ENCODE measurements around the gene NCOA7.
"Not testable (repeated sequence)": the region's sequence is repeated elsewhere in the genome, so short reads cannot be mapped to it uniquely, and the experiment has no call there.

The NCOA7 gene

GRCh38 chr6:125868252-125868651 is 77.5 kb downstream of the NCOA7 start:
- DNase-seq (ENCODE audit: low read depth in 2 of 2) = no peak

- no peak for DNase-seq (ENCODE audit: low read depth in 2 of 2)
Observed at GRCh38 chr6:125868678-125869395, 78.1 kb downstream of the NCOA7 start.

DNA sequence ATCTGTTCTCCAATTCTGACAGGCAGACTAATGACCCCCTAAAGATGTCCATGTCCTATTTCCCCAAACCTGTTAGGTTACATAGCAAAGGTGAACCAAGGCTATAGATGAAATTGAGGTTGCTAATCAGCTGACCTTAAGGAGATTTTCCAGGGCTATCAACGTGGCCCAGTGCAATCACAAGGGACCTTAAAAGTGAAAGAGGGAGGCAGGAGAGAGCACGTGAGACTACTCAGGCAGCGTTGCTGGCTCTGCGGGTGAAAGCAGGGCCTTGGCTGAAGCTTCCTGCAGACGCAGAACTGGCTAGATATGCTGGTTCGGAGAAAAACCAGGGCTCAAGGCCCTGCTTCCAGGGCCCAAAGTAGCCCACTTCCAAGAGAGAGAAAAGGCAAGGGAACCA is 78.7 kb downstream of the NCOA7 start:
- no peak for DNase-seq (ENCODE audit: low read depth in 2 of 2)

- DNase-seq (ENCODE audit: low read depth in 2 of 2) = no peak
Observed at GRCh38 chr6:125871365-125871764, 80.6 kb downstream of the NCOA7 start.

DNA sequence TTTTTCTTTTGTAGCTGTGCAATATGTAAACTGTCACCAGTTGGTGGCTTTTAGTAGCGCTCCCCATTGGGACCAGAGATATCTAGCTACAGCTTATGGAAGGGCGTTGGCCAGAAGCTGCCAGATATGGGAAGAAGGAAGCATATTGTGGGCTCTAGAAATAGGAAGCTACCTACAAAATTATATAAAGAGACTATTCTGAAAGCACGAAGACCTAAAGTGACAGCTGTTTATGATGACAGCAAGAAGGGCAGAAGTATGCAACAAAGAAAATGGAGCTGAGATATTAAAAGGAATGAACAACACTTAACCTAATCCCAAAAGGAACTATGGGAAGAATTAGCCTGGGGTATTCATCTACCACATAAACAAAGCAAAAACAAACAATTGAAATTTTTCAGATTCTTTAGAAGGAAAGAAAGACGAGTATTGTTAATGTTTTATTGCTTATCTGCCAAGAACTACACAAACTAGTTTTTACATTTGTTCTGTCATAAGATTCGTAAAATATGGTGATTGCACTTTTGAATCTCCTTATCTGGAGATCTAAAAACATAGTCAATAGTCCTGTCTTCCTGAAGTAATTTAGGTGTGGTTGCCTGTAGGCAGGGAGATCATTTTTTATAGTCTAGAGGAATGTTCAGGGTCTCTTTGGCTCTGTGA is 81.6 kb downstream of the NCOA7 start:
- no peak for DNase-seq (ENCODE audit: low read depth in 2 of 2)

DNA sequence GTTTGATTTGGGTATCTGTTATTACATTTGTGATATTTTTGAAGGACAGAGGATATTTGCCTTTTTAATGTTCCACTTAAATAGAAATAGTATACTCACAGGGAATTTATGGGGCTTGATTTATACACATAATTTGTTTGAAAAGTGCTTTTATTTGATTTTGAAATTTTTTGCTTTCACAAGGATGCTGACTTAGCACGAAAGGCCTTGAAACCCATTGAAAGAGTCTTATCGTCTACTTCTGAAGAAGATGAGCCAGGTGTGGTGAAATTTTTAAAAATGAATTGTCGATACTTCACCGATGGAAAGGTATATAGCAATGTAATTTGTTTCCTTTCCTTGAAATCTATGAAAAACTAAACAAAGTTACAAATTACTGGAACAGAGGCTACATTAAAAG is 91.5 kb downstream of the NCOA7 start:
- DNase-seq (ENCODE audit: low read depth in 2 of 2) = no peak

DNA sequence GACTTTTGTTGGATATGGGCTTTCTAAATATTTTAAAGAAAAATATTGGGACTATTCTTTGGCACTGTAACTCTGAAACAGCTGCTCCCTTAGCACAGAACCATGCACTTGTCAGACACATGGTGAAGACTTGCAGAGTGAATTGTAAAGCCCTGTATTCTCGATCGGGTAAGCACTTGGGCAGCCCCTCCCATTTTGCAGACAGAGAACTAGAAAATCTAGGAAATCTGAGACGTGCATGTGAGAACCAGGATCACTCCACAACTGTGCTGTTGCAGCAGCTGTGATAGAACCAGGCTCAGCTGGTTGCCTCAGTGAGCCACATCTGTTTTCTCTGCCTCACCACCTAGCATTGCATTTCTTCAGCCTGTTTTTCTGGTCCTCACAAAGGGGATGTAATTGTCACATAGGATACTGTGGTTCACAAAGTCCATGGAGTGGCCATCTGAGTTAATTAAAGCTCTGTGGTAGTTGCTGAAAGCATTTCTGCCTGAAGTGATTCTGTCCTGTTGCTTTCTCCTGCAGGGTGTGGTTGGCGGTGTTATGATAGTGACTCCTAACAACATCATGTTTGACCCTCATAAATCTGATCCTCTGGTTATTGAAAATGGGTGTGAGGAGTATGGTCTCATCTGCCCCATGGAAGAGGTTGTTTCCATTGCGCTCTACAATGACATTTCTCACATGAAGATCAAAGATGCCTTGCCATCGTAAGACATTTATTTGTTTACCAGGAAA is 94.0 kb downstream of the NCOA7 start:
- DNase-seq (ENCODE audit: low read depth in 2 of 2) = no peak

DNA sequence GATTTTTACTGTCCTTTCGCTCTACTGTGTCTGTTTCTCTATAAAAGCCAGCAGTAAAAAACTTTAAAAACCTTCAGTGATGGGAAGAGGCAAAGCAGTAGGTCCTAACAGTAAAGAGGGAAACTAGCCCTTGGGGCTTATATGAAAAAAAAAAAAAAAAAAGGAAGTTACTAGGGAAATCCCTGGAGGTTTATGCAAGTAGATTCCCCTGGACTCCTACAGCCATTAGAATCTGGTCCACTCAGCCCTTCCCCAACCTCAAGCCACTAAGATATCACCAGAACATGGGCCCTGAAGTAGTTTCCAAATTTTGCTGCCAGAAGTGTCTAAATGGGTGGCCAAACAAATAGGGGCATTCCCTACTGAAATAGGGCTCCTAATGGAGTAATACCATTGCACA is 95.3 kb downstream of the NCOA7 start:
- DNase-seq (ENCODE audit: low read depth in 2 of 2) = no peak

DNA sequence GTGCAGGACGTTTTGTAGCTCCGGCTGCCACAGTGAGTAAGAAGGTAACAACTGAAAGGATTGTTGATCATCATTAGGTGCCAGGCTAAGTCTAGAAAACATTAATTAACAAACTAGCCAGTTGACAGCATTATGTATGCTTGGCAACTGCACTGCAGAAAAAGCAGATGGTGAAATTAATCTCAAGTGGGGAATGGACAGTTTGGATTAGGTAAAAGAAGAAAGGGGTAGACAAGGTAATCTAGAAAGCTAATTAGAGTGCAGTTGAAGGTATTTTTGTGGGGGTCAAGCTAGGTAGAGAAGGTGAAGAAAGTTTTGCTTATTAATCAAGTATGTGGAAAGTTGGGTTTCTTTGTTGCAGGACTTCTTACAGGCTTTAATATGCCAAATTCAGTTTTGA is 96.2 kb downstream of the NCOA7 start:
- no peak for DNase-seq (ENCODE audit: low read depth in 2 of 2)

DNA sequence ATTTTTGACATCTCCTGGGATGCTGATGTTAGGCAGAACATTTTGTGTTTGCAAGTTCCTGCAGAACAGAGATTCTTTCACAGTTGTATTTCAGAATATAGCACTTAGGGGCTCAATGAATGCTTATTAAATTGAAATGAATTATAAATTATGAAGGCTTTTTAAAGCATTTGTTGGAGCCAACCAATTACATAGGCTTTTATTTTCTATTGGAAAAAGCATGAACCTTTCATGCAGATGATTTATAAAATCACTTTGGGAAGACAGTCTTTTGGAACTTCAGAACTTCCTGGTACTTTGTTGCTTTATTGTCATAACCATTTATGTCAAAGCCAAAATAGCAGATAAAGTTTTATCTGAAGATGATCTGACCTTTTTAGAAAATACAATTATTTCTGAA is 96.6 kb downstream of the NCOA7 start:
- no peak for DNase-seq (ENCODE audit: low read depth in 2 of 2)

- DNase-seq (ENCODE audit: low read depth in 2 of 2) = no peak
Observed at GRCh38 chr6:125888989-125889656, 98.4 kb downstream of the NCOA7 start.

DNA sequence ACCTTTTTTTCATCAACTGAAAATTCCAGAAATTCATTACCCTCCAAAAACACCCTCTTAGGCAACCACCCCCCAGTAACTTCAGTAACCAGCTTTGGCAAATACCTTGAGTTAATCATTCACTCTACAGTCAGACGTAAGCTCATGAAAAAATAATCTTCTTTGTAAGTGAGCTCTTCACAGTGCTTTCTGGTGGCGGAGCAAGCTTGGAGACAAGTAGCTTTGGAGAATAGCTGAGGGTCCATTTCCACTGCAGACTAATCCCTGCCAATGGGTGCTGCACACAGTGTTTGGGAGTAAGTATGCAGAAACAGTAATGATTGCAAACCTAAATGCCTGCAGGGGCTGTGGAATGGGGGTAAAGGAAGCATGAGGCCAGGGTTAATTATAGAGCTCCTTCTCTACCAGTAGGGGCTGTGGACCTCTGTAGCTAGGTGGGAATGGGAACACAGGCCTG is 109.0 kb downstream of the NCOA7 start:
- no peak for DNase-seq (ENCODE audit: low read depth in 2 of 2)

- peak; percentile 28 to 36 for DNase-seq (ENCODE audit: low read depth in 2 of 2)
Observed at GRCh38 chr6:125904871-125905270, 114.1 kb downstream of the NCOA7 start.

- peak in 1 of 2 donors; percentile 12 for DNase-seq (ENCODE audit: low read depth in 2 of 2)
Observed at GRCh38 chr6:125906158-125906998, 115.6 kb downstream of the NCOA7 start.

- DNase-seq (ENCODE audit: low read depth in 2 of 2) = no peak
Observed at GRCh38 chr6:125910527-125910926, 119.8 kb downstream of the NCOA7 start.

DNA sequence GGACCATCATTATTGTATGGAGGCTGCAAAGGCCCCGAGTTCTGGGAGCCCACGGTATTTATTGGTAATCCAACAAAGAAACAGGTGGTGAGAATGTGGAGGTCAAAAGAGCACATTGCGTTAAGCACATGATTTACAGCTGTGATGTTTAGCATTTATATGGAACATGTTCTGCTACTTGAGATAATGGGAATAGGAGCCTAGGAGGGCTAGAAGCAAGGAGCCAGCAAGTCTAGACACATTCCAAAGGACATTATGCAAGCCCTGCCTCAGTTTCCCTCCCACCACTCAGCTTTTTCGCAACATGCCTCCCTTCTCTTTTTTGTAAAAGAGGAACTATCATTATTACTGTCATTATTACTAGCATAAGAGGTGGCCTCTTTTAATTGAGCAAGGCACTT is 120.3 kb downstream of the NCOA7 start:
- DNase-seq (ENCODE audit: low read depth in 2 of 2) = not testable (repeated sequence)

- not testable (repeated sequence) for DNase-seq (ENCODE audit: low read depth in 2 of 2)
Observed at GRCh38 chr6:125912430-125912829, 121.7 kb downstream of the NCOA7 start.

DNA sequence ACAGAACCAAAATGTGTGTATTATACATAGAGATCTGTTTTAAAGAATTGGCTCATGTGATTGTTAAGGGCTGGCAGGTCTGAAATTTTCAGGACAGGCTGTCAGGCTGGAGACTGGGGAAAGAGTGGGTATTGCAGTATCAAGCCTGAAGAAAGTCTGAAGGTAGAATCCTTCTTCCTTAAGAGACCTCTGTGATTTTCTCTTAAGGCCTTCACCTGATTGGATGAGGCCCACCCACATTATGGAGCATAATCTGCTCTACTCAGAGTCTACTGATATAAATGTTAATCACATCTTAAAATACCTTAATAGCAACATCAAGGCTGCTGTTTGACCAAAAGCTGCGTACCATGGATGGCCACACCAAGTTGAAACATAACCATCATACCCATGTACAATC is 122.4 kb downstream of the NCOA7 start:
- DNase-seq (ENCODE audit: low read depth in 2 of 2) = no peak

GRCh38 chr6:125913864-125914351 is 123.1 kb downstream of the NCOA7 start:
- DNase-seq (ENCODE audit: low read depth in 2 of 2) = no peak

DNA sequence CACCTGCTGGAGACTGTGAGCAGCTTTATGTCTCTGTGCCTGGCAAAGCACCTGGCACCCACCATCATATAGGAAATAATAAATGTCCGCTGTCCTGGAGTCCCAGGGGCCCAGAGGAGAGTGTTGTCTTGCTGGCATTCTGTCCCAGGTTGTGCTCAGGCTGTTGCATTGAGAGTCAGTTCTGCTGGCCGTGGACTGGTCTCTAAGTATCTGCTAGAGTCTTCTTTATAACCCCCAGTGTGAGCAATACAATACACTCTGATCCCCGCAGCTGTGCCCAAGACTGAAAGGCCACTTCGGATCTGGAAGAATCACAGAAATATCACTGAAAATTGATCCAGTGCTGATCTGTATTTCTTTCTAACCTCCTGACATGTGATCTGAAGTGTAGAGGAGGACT is 127.5 kb downstream of the NCOA7 start:
- DNase-seq (ENCODE audit: low read depth in 2 of 2) = no peak
